CD4-positive, alpha-beta T cell treated with Interleukin-6 at 100 ng/mL for 8 hours (primary cell): ENCODE results near the gene NFIB.

Experiments used
- DNase-seq: peaks from one replicate; pipeline ENCODE4 v3.0.0-alpha.2; 2020; ENCODE audit warnings: mixed read lengths, low spot score

The NFIB gene

GRCh38 chr9:14273696-14274121, 40.2 kb downstream of the NFIB start:
- no peak for DNase-seq

GRCh38 chr9:14272927-14273528, 40.9 kb downstream of the NFIB start:
- DNase-seq: no peak

- DNase-seq: no peak
These were observed 42.8 kb downstream of the NFIB start for GRCh38 chr9:14271093-14271673.

- no peak for DNase-seq
These were observed 43.4 kb downstream of the NFIB start for GRCh38 chr9:14270358-14271092.

GRCh38 chr9:14269916-14270315, 44.0 kb downstream of the NFIB start:
- DNase-seq: no peak

GRCh38 chr9:14263707-14264483, 50.0 kb downstream of the NFIB start:
- DNase-seq: no peak

- no peak for DNase-seq
These were observed 51.1 kb downstream of the NFIB start for GRCh38 chr9:14262827-14263226.

- no peak for DNase-seq
These were observed 52.3 kb downstream of the NFIB start for GRCh38 chr9:14261616-14262015.

GRCh38 chr9:14260101-14260500, 53.8 kb downstream of the NFIB start:
- no peak for DNase-seq

- no peak for DNase-seq
These were observed 55.2 kb downstream of the NFIB start for GRCh38 chr9:14258660-14259239.

- DNase-seq: no peak
These were observed 55.8 kb downstream of the NFIB start for GRCh38 chr9:14258156-14258555.

- DNase-seq: no peak
These were observed 57.4 kb downstream of the NFIB start for GRCh38 chr9:14256588-14256987.

- DNase-seq: no peak
These were observed 62.5 kb downstream of the NFIB start for GRCh38 chr9:14251154-14252071.

GRCh38 chr9:14250794-14251153, 63.2 kb downstream of the NFIB start:
- DNase-seq: no peak

- no peak for DNase-seq
These were observed 64.4 kb downstream of the NFIB start for GRCh38 chr9:14249527-14249926.

- DNase-seq: no peak
These were observed 65.8 kb downstream of the NFIB start for GRCh38 chr9:14248149-14248548.

GRCh38 chr9:14247577-14247976, 66.4 kb downstream of the NFIB start:
- DNase-seq: no peak

GRCh38 chr9:14246951-14247350, 67.0 kb downstream of the NFIB start:
- no peak for DNase-seq

- no peak for DNase-seq
These were observed 67.9 kb downstream of the NFIB start for GRCh38 chr9:14245901-14246525.

- DNase-seq: no peak
These were observed 70.4 kb downstream of the NFIB start for GRCh38 chr9:14243514-14244042.
